Stimulated activated CD4-positive, alpha-beta T cell treated with anti-CD3 and anti-CD28 coated beads, Interleukin-4, amount 100 ng/mL, for 48 hours (primary cell): ENCODE measurements around the gene ABHD16B.
A peak's percentile ranks its signal among the peaks of the same experiment; 100 is the strongest.
"Not testable (repeated sequence)": the region's sequence is repeated elsewhere in the genome, so short reads cannot be mapped to it uniquely, and the experiment has no call there.

Experiments
- DNase-seq, 2 donors: peaks; one replicate each; pipeline ENCODE4 v3.0.0-alpha.2; 2020; ENCODE audit warnings: low read depth in 2 of 2

ABHD16B gene

GRCh38 chr20:63834491-63834880 lies 26.8 kb upstream of the ABHD16B start:
- no peak for DNase-seq

DNA sequence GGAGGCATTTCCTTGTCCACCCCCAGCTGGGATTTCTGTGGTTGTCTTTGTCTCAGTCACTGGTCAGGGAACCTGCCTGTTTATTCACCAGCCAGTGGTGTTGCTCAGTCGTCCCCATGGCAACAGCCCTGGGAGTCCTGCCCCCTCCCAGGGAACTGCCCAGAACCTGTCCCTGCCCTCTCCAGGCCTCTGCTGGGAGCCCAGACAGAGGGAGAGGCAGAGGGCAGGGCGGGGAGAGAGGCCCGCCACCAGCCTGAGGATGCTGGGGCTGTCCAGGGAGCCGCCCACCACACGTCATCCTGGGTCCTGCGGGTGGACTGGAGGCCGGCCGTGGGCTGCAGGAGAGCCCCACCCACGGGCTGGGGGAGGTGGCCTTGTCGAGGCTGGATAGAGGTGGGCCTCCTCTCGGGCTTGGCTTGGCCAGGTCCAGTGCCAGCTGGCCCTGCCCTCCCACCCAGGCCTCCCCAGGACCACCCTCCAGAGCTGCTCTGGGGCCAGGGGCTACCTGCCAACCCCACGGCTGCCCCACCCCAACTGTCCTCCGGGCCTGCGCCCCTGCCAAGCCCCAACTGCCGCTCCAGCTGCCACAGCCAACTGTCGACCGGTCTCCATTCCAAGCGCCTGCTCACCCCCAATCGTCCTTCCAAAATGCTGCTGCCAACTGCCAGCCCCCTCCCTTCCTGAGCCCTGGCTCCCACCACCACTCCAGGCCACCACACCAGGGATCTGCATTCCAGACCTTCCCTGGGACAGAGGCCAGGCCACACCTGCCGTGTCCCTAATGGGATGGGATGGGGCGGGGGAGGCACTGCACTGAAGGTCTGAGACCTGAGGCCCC lies 26.1 kb upstream of the ABHD16B start:
- DNase-seq: no peak

DNA sequence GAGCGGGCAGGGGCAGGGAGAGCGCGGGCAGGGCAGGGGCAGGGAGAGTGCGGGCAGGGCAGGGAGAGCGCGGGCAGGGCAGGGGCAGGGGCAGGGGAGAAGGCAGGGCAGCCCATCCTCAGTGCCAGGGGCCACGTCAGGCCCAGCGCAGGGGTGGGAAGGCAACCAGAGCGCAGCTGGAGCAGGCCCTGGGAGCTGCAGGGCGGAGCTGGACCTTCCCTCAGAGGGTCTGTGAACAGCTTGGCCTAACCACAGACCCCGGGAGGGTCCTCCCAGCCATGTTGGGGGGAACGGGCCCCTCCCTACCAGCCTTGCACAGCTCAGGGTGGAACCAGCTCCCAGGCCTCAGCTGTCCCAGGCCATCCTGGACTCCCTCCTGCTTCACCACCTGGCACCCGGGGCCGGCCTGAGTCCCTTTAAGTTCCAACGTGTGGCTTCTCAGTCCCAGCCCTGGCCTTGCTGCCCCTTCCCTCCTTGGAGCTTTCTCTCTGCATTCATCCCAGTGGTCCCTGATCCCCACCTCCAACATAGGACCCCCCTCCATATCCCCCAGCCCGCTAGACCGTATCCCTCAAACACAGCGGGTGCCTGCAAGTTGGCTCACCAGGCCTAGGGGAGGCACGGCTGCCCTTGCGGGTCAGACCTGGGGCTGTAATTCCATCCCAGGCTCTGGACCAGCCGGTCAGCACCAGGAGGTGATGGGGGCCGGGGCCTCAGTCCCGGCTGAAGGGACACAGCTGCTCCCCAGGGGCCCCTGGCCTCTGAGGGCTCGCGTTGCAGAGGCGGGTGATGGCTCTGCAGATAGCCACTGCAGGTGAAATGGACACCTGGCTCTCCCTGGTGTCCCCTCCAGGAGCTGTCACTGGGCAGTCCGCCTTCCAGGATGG lies 24.6 kb upstream of the ABHD16B start:
- DNase-seq: no peak

DNA sequence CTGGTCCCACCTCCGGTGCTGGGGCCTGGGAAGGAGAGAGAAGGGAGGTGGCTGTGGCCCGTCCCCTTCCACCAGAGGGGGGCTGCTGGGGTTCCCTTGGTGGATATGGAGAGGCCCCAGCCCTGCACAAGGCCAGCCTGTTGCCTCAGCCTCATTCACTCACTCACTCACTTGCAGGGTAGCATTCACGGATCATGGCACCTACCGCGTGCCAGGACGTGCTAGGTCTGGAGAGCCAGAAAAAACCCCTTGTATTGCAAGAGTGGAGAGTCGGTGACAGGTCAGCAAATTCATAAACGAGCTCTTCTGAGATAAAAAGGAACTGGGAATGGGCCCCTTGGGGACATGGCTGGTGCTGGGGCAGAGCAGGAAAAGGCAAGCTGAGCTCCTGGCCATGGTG lies 23.8 kb upstream of the ABHD16B start:
- no peak for DNase-seq

DNA sequence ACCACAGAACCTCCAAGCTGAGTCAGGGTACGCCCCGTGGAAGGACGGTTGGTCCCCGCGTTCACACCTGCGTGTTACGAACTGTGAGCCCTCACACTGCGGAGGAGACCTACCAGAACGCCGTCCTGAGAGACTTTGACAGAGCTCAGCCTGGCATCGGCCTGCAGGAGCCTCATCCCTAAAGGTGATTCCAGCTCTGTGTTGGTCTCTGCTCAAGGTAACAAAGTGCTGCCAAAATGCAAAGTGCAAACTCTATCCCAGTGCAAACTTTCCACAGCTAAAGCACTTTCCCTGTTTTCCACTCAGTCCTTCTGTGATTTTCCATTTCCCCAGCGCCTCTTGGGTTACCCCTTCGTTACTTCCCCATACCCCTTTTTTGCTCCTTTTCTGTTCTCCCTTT lies 21.7 kb upstream of the ABHD16B start:
- no peak for DNase-seq

DNA sequence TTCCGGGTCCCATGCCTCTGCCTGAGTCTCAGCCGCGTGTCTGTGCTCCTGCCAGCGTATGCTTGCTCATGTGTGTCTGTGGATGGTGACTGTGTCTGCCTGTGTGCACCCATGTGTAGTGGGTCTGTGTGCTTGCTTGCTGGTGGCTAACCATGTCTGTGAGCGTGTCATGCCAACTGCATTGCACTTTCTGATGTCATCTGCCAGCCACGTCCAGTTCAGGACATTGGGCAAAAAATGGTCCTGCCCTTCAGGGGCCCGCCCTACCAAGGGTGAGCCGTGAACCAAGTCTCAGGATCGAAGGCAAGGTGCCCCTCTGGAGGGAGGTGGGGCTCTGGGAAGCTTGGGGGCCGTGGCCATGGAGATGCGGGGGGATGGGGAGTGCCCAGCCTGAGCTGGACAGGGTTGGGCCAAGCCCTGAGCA lies 20.9 kb upstream of the ABHD16B start:
- no peak for DNase-seq

- no peak for DNase-seq
These were observed 19.0 kb upstream of the ABHD16B start for GRCh38 chr20:63842258-63842657.

DNA sequence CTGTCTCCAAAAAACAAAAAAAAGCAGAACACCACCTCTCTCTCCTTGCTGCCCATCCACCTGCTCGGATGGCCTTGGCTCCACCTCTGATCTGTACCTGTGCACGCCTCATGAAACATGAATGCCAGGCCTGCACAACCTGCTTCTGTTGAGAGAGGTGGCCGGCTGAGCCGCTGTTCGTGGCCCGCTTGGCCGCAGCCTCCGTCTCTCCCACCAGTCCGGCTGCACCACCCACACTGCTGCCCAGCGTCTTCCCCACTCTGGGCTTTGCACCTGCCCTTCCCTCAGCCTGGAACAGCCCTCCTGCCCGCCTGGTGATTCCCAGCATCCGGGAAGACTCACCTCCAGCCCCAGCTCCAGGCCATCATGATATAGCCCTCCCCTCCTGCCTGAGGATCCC lies 18.1 kb upstream of the ABHD16B start:
- DNase-seq: no peak

DNA sequence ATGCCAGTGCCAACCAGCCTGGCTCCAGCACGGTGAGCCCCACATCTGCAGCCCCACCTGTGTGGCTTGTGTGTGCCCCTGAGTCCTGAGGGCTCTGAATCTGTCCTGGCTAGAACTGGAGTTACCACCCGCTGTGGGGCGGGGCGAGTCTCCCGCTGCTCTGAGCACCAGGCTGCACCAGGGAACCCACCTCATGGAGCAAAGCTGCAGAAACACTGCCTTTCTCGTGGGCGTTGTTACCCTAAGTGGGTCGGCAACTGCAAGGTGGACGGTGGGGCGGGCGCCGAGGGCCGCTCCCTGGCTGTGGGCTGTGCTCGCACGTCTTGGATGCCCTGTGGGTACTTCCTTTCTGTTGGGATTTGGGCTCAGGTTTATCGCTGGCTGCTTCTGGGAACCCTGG lies 17.5 kb upstream of the ABHD16B start:
- no peak for DNase-seq

GRCh38 chr20:63844511-63844991 lies 16.7 kb upstream of the ABHD16B start:
- no peak for DNase-seq

GRCh38 chr20:63846128-63846771 lies 15.0 kb upstream of the ABHD16B start:
- no peak for DNase-seq

DNA sequence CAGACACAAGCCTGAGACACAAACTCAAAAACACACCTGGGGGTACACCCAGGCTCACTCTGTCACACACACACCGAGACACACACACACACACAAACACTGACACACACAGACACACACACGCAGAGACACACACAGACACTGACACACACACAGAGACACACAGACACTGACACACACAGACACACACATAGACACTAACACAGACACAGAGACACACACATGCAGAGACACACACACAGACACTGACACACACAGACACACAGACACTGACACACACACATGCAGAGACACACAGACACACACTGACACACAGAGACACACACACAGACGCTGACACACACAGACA lies 14.4 kb upstream of the ABHD16B start:
- no peak for DNase-seq

GRCh38 chr20:63847237-63848002 lies 13.9 kb upstream of the ABHD16B start:
- DNase-seq: no peak

DNA sequence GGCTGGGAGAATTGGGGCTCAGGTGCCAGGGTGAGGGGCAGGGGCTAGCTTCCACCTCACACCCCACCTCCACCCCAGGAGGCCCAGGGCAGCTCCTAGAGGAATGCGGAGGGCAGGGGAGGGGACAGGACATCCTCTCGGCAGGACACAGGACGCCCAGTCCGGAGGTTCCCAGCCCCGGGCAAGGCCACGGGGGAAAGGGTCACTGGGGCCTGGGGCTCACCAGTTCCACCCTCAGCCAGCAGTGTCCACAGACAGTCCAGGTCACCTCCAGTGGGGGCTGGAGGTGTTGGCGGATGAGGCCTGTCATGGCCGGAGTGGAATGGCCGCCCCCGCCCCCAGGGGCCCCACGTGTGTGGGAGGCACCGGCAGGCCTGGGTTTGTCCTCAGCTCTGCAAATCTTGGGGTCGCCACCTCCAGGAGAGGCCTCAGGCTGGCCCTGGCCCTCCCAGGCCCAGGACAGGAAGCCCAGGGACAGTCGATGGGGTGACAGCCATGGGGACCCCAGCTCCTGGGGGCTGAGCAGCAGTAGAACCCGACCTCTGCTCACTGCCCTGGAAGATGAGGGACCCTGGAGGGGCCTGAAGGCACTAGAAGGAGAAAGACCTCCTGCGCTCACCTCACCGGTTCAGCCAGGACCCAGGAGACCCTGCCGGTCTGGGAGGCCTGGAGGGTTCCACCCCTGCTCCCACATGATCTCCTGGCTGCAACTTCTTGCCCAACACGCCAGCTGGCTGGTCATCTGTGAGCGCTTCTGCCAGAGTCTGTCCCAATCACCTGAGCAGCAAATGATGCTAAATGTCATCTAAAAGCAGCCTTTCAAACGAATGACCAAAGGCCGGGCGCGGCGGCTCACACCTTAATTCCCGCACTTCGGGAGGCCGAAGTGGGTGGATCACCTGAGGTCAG lies 13.0 kb upstream of the ABHD16B start:
- DNase-seq: no peak

DNA sequence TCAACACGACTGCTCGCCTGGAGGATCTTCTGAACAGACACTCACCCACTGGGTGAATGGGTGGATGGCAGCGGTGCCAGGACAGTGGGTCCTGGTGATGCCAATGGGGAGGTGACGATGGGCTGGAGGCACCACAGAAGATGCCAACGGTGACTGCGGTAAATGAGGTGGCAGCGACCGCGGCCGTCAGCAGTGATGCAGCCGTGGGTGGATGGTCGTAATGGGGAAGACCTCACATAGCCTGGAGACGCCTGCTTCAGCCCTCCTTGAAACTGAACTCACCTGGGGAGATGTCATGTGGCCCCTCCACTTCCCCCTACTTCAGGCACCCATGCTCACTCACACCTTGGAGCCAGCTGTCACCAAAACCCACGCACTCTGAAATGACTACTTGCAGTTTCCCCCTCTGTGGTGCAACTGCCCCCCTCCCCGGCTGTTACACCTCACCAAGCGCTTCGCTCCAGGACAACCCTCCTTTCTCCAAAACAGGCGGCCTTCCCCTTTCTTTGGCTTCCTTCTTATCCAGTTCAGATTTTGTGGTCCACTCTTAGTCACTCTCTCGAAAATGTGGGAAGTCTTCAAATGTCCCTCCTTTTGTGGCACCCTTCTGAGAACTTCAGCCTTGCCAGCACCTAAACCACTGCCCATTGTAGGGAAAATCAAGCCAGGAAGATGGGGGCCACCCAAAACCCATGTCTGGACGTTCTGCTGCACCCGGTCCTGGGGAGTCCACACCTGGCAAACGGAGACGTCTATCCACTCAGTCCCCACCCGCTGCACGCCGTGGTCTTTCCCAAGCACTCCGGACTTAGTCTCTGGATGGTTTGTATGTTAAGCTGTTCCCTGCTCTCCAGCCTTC lies 10.4 kb upstream of the ABHD16B start:
- DNase-seq: peak; percentile 51 to 64

- not testable (repeated sequence) for DNase-seq
These were observed 9.8 kb upstream of the ABHD16B start for GRCh38 chr20:63851548-63851943.

DNA sequence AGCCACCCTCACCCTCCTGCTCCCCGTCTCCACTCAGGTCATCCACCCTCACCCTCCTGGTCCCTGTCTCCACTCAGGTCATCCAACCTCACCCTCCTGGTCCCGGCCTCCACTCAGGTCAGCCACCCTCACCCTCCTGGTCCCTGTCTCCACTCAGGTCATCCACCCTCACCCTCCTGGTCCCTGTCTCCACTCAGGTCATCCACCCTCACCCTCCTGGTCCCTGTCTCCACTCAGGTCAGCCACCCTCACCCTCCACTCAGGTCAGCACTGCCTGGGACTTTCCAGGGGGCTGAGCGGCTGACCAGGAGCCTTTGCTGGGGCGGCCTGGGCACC lies 7.6 kb upstream of the ABHD16B start:
- DNase-seq: not testable (repeated sequence)

GRCh38 chr20:63854069-63854765 lies 7.1 kb upstream of the ABHD16B start:
- no peak for DNase-seq

- no peak for DNase-seq
These were observed 6.4 kb upstream of the ABHD16B start for GRCh38 chr20:63854766-63855362.
